Lung (tissue), 12 donors: ENCODE results near the gene ARHGAP27. TPM values are rescaled to one million over a fixed set of nuclear protein-coding genes. Genes with fewer than 3 reads are reported as not detected.
A peak's percentile ranks its signal among the peaks of the same experiment; 100 is the strongest.

Experiments
- ATAC-seq: fragments of 200-7000 bp; cut with Tn5 transposase; one replicate; pipeline ENCODE4 v1.9.1; 2020; ENCODE audit warnings: moderate number of reproducible peaks; ENCODE audit not compliant: insufficient read depth, low FRiP score
- DNase-seq, 3 donors: peaks; one replicate each; pipeline ENCODE4 v3.0.0-alpha.2; 2013 to 2017
- H3K27ac ChIP-seq, 2 donors: one replicate each; pipeline ENCODE4 v1.5.1; 2013; ENCODE audit warnings: mild to moderate bottlenecking in 2 of 2, moderate library complexity in 2 of 2, control low read depth in 1 of 2, inconsistent platforms in 1 of 2, low read depth in 1 of 2, low read length in 1 of 2
- H3K27me3 ChIP-seq, 3 donors: one replicate each; pipeline ENCODE4 v1.5.1; 2013; ENCODE audit warnings: low read length in 2 of 3; ENCODE audit not compliant: control insufficient read depth in 3 of 3, insufficient read depth in 3 of 3
- H3K36me3 ChIP-seq, 4 donors: one replicate each; pipeline ENCODE4 v1.5.1; 2013; ENCODE audit warnings: low read length in 4 of 4, mild to moderate bottlenecking in 1 of 4, moderate library complexity in 1 of 4; ENCODE audit not compliant: control insufficient read depth in 4 of 4, insufficient read depth in 4 of 4
- H3K4me1 ChIP-seq, 5 donors: one replicate each; pipeline ENCODE4 v1.5.1; 2013; ENCODE audit warnings: low read length in 5 of 5, mild to moderate bottlenecking in 2 of 5, moderate library complexity in 1 of 5; ENCODE audit not compliant: control insufficient read depth in 5 of 5, insufficient read depth in 5 of 5
- H3K4me3 ChIP-seq: one replicate; pipeline ENCODE4 v1.5.1; 2013; ENCODE audit warnings: mild to moderate bottlenecking, control low read depth, moderate library complexity
- H3K9ac ChIP-seq, 2 donors: one replicate each; pipeline ENCODE4 v1.5.1; 2013; ENCODE audit warnings: low read length in 2 of 2, control low read depth in 1 of 2; ENCODE audit not compliant: insufficient read depth in 1 of 2
- H3K9me3 ChIP-seq, 4 donors: one replicate each; pipeline ENCODE4 v1.5.1; 2013; ENCODE audit warnings: low read length in 3 of 4, mild to moderate bottlenecking in 1 of 4, moderate library complexity in 1 of 4; ENCODE audit not compliant: control insufficient read depth in 4 of 4, insufficient read depth in 3 of 4
- WGBS, 2 donors: extraction: QIAGEN DNeasy Blood & Tissue Kit; methylation state at CpG; one replicate each; pipeline ENCODE4 v1.1.7; 2013; 5-methylcytosine and 5-hydroxymethylcytosine counted together
- polyA plus RNA-seq, 2 donors: library from polyadenylated mRNA; stranded (reverse); fragments of 200-250 nt; gene quantifications; one replicate each; pipeline ENCODE4 v1.2.1, GENCODE V29; 2013
- total RNA-seq, 2 donors: library from RNA; depleted of rRNA in 1 of 2; stranded (reverse); fragments of >200 nt in 1 of 2; gene quantifications; one replicate each; pipeline ENCODE4 v1.2.1, GENCODE V29; 2014 to 2021
- TF ChIP-seq, protein P1 (sequence below): IDR thresholded peaks from 2 replicates; pipeline ENCODE4 v1.5.1; 2012; ENCODE audit warnings: mild to moderate bottlenecking; ENCODE audit errors: control extremely low read depth, extremely low read depth
- donor health status: control.
- donor health status: control.
- donor health status: Bipolar disorder and iron deficiency.
- donor health status: healthy.
- donor health status: DM: yes; HTN: yes; CAD: no.

ARHGAP27 gene
- total and polyA plus RNA-seq, 4 donors: 42.4 to 85.8 (median 61.8) TPM

DNA sequence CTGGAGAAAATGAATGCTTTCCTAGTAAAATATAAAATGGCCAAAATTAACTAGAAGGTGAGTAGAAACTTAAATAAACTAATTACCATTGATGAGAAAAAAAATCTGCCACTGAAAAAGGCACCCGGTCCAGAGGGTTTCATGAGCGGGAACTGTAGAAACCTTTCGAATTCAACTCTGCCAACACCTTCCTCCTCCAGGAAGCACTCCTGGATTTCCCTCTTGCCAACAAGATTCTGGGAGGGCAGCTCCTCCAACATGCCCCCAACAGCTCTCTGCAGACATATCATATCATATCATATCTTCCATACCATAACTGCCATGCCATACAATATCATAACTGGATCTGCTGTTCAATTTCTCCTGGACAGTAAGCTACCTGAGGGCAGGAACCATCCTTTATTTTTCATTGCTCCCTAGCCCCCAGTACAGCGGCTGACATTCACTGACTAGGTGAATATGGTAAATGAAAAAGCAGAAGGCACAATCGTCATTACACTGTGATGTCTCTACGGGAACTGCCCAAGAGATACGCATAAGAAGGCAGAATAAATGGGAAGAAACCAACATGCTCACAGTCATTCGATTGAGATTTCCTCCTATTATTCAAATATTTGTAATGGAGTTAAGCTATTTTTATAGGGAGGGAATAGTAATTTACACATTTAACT is 9.2 kb downstream of the ARHGAP27 start:
- 75% methylated on average over 8 of the region's 8 CpGs for WGBS, 2 donors
- H3K36me3 ChIP-seq: peaks cover 0 to 2% (median 0%) of the 10 kb centered on the region in 4 donors
- peaks cover 0 to 11% (median 5%) of the 10 kb centered on the region in 5 donors for H3K4me1 ChIP-seq
- H3K27ac ChIP-seq: no peak overlapping the region
- H3K27me3 ChIP-seq: peaks cover 0 to 8% (median 4%) of the 10 kb centered on the region in 3 donors
- no peak overlapping the region for H3K9ac ChIP-seq
- no peak overlapping the region for H3K4me3 ChIP-seq
- no peaks in the 10 kb centered on the region for H3K9me3 ChIP-seq
- ATAC-seq: no peak
- DNase-seq: no peak
- TF ChIP-seq, protein P1, sequence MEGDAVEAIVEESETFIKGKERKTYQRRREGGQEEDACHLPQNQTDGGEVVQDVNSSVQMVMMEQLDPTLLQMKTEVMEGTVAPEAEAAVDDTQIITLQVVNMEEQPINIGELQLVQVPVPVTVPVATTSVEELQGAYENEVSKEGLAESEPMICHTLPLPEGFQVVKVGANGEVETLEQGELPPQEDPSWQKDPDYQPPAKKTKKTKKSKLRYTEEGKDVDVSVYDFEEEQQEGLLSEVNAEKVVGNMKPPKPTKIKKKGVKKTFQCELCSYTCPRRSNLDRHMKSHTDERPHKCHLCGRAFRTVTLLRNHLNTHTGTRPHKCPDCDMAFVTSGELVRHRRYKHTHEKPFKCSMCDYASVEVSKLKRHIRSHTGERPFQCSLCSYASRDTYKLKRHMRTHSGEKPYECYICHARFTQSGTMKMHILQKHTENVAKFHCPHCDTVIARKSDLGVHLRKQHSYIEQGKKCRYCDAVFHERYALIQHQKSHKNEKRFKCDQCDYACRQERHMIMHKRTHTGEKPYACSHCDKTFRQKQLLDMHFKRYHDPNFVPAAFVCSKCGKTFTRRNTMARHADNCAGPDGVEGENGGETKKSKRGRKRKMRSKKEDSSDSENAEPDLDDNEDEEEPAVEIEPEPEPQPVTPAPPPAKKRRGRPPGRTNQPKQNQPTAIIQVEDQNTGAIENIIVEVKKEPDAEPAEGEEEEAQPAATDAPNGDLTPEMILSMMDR: no peak

- Histone ChIP-seq H3K4me3 (no peak overlapping the region), H3K27ac (no peak overlapping the region), H3K4me1 (peaks cover 4 to 24% (median 11%) of the 10 kb centered on the region in 5 donors), H3K36me3 (no peaks in the 10 kb centered on the region), H3K9me3 (no peaks in the 10 kb centered on the region), H3K27me3 (no peaks in the 10 kb centered on the region), H3K9ac (no peak overlapping the region)
- ATAC-seq (no peak), DNase-seq (peak in 1 of 3 donors; percentile 1)
- TF ChIP-seq, protein P1: no peak
- WGBS, 2 donors: 87% methylated on average over 10 of the region's 10 CpGs
These were observed 17.4 kb downstream of the ARHGAP27 start for GRCh38 chr17:45414990-45415881.

DNA sequence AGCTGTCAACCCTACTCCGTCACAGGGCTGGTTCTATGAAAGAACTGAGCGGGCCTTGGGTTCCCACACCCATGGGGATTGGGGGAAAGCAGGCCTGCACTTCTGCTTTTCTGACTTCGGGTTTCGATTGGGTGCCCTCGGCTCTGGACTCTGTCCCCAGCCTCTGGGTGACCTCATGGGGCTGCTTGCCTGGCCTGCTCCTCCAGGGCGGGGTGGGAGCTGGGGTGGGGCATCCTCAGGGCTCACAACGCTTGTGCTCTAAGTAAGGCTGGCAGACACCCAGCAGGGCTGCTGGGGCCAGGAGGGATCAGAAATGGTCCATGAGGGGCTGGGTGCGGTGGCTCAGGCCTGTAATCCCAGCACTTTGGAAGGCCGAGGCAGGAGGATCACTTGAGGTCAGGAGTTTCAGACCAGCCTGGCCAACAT is 19.2 kb downstream of the ARHGAP27 start:
- Histone ChIP-seq H3K9ac (no peak overlapping the region), H3K9me3 (no peaks in the 10 kb centered on the region), H3K4me3 (no peak overlapping the region), H3K27me3 (no peaks in the 10 kb centered on the region), H3K36me3 (no peaks in the 10 kb centered on the region), H3K4me1 (peaks cover 4 to 39% (median 14%) of the 10 kb centered on the region in 5 donors), H3K27ac (no peak overlapping the region)
- ATAC-seq (peak; percentile 24), DNase-seq (no peak)
- TF ChIP-seq, protein P1: no peak
- WGBS, 2 donors: 66 to 68% methylated on average over 9 of the region's 9 CpGs
